Stimulated activated CD4-positive, alpha-beta T cell treated with anti-CD3 and anti-CD28 coated beads, Interleukin-12 subunit alpha, Interleukin-12 subunit beta, amount 100 ng/mL, for 4 hours (primary cell): ENCODE measurements around the gene SEMA3F.
"Not testable (repeated sequence)": the region's sequence is repeated elsewhere in the genome, so short reads cannot be mapped to it uniquely, and the experiment has no call there.

ENCODE experiments used
- DNase-seq: peaks from one replicate; pipeline ENCODE4 v3.0.0-alpha.2; 2020

Gene SEMA3F

DNA sequence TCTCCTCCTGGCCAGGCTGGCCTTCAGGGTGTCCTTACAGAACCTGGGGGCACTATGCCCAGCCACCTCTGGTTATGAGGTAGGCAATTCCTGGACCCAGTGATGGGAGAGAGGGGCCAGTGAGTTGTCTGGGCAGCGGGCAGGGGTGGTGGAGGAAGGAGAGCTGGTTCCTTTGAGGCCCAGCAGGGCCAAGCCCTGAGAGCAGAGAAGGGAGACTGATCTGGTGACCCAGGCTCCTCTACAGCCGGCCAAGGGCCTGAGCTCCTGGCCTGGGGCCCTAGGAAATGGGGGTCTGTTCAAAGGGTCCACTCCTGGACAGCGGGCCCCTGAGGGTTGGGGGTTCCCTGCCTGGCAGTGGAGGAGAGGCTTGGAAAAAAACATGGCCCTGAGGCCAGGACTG lies 57.8 kb downstream of the SEMA3F start:
- no peak for DNase-seq

DNA sequence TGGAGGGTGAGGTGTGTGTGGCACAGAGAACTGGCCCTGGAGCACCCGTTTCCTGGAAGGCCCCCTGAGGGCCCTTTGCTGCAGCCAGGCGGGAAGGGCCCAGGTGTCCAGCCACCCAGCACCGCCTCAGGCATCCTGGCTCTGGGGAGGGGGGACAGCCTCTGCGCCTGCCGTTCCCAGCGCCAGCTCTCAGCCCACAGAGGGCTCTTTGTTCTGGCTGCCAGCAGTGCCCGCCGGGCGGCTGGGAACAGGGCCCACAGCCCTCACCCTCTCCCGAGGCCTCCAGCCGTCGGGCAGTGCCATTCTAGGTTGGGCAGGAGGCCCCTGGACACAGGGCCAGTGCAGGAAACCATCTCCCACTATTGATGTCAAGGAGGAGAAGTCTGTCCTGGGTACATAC lies 58.2 kb downstream of the SEMA3F start:
- no peak for DNase-seq

GRCh38 chr3:50214824-50215223 lies 59.7 kb downstream of the SEMA3F start:
- DNase-seq, result no peak

DNA sequence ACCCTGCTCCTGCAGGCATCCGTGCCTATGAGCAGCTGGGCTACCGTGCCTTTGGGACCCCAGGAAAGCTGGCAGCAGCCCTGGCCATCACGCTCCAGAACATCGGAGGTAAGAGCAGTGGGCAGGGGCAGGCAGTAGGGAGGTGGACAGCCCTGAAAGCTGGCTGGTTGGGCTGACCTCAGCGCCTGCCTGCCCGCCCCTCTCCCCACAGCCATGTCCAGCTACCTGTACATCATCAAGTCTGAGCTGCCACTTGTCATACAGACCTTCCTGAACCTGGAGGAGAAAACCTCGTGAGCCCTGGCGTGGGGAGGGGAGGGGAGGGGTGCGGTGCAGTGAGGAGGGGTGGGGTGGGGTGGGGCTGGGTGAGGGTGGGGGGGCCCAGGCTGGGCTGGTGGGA lies 60.4 kb downstream of the SEMA3F start:
- DNase-seq, result no peak

- no peak for DNase-seq
Measured at GRCh38 chr3:50217681-50218080, 62.6 kb downstream of the SEMA3F start.

GRCh38 chr3:50218448-50218847 lies 63.3 kb downstream of the SEMA3F start:
- DNase-seq, result no peak

- DNase-seq, result no peak
Measured at GRCh38 chr3:50219285-50219684, 64.2 kb downstream of the SEMA3F start.

DNA sequence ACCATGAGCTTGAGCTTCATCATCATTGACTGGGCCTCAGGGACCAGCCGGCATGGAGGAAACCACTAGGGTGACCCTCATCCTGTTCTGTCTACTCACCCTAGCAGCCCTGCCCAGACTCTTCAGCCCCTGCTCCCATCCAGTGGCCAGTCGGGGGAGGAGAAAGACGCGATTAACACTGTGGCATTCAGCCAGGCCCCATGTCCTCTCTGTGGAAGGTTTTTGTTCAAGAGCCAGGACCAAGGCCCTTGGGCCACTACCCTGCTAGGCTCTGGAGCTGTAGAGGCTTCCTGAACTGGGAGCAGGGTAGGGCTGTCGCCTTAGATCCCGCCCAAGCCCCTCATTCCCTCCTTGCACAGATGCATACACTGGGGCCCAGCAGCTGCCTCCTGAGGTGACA lies 65.0 kb downstream of the SEMA3F start:
- no peak for DNase-seq

DNA sequence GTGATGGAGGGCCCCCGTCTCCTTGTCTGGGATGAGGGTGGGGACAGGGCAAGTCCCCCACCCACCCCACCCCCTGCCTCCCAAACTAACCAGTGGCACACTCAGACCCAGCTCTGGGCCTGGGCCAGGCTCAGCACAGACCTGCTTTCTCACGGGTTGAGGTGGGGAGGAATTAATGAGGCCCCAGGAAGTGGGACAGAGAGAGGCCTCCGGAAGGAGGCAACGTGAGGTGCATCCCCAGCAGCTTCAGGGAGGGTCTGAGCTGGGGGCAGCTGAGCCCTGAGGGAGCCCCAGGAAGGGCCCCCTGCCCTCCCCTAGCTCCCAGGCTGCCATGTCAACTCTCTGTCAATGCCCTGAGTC lies 65.9 kb downstream of the SEMA3F start:
- no peak for DNase-seq

- no peak for DNase-seq
Measured at GRCh38 chr3:50221411-50222168, 66.5 kb downstream of the SEMA3F start.

GRCh38 chr3:50222169-50222528 lies 67.0 kb downstream of the SEMA3F start:
- DNase-seq, result no peak

GRCh38 chr3:50224639-50225038 lies 69.5 kb downstream of the SEMA3F start:
- no peak for DNase-seq

- DNase-seq, result no peak
Measured at GRCh38 chr3:50226888-50227389, 71.8 kb downstream of the SEMA3F start.

GRCh38 chr3:50227390-50228183 lies 72.5 kb downstream of the SEMA3F start:
- peak; percentile 87 for DNase-seq

DNA sequence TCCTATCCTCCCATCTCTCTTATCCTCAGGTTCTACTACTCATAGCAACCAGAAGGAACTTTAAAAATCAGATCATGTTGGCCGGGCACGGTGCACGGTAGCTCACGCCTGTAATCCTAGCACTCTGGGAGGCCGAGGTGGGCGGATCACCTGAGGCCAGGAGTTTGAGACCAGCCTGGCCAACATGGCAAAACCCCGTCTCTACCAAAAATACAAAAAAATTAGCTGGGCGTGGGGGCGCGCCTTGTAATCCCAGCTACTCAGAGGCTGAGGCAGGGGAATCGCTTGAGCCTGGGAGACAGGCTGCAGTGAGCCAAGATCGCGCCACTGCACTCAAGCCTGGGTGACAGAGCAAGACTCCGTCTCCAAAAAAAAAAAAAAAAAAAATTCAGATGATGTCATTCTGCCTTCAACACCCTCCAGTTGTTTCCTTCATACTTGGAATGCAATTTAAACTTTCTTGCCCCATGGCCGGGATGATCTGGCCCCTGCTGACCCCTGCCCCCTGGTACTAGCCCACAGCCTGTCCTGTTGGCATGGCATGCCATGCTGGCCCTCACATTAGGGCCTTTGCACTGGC lies 73.2 kb downstream of the SEMA3F start:
- not testable (repeated sequence) for DNase-seq

- no peak for DNase-seq
Measured at GRCh38 chr3:50229490-50229889, 74.4 kb downstream of the SEMA3F start.

- no peak for DNase-seq
Measured at GRCh38 chr3:50230104-50230793, 75.1 kb downstream of the SEMA3F start.

DNA sequence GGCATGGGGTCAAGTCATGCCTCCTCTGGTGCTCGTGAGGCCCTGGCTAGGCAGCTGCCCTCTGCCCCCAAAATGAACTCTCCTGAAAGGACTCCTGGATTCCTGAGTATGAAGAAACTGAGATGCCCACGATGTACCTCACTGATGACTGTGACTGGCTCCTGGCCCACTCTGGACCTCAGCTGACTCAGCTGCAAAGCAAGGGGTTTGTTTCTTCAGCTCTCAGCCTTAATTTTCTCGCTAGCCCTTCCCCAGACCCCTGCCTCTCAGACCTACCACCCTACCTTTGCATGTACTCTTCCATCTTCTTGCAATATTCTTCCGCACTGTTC lies 75.6 kb downstream of the SEMA3F start:
- no peak for DNase-seq

GRCh38 chr3:50231581-50231980 lies 76.5 kb downstream of the SEMA3F start:
- DNase-seq, result no peak

DNA sequence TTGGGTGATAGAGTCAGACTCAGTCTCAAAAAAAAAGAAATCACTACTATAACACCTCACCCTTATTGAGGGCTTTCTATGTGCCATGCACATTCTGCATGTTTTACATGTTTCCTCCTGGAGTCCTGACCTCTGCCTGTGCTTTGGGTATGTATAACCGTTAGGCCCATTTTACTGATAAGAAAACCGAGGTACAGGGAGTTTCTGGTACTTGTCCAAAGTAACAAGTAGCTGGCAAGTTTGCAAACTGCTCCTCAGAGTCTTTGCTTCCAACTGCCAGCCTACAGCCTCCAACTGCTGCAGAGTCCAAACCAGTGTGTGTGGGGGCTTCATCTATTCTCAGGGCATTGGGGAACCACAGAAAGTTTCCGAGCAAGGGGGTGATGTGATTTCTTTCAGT lies 77.2 kb downstream of the SEMA3F start:
- DNase-seq, result no peak

GRCh38 chr3:50233176-50233575 lies 78.1 kb downstream of the SEMA3F start:
- DNase-seq, result no peak

DNA sequence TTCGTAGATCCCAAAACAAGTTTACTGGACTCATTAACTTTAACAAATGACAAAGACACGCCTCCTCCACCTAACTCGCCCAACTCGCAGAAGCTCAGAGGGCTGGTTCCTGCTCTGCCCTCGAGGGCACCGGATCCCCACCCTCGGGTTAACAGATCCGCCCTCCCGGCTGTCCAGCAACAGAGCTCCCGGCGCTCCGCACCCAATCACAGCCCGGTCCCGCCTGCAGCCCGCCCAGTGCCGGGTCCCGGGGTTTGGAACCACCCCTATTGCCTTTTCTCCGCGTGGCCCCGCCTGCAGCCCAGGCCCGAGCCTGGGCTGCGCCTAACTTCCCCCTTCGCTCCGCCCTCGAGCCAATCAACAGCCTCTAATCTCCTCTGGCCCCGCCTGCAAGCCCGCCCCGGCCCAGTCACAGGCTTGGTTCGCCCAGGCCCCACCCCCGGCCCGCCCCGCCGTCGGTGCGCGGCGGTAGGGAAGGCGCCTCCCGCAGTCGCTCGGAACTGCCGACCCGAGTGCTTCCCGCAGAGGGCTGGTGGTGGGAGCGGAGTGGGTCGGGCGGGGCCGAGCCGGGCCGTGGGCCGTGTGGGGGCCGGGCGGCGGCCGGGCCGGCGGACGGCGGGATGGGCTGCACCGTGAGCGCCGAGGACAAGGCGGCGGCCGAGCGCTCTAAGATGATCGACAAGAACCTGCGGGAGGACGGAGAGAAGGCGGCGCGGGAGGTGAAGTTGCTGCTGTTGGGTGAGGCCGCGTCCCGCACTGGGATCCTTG lies 80.8 kb downstream of the SEMA3F start, which contains the start of gene GNAI2:
GNAI2 (plus strand) TSS at position 489 of the 768 bp plus-strand sequence; CDS start at position 621, 132 bp downstream.
- peak; percentile 98 for DNase-seq
